OCI-M1 (cell line): ENCODE results near the gene RAET1G.
"Not testable (repeated sequence)": the region's sequence is repeated elsewhere in the genome, so short reads cannot be mapped to it uniquely, and the experiment has no call there.

Experiments used
- DNase-seq: peaks from one replicate; lab custom pipeline; 2025; lab: John Stamatoyannopoulos, UW

RAET1G gene

GRCh38 chr6:149953934-149954327, 31.0 kb upstream of the RAET1G start:
- DNase-seq: not testable (repeated sequence)

GRCh38 chr6:149953390-149953789, 30.5 kb upstream of the RAET1G start:
- DNase-seq: not testable (repeated sequence)

- DNase-seq: no peak
These were observed 28.7 kb upstream of the RAET1G start for GRCh38 chr6:149951626-149952025.

- no peak for DNase-seq
These were observed 28.2 kb upstream of the RAET1G start for GRCh38 chr6:149951096-149951495.

GRCh38 chr6:149950423-149950822, 27.5 kb upstream of the RAET1G start:
- no peak for DNase-seq

- DNase-seq: no peak
These were observed 25.7 kb upstream of the RAET1G start for GRCh38 chr6:149948616-149949015.

GRCh38 chr6:149948011-149948410, 25.1 kb upstream of the RAET1G start:
- no peak for DNase-seq

- not testable (repeated sequence) for DNase-seq
These were observed 24.6 kb upstream of the RAET1G start for GRCh38 chr6:149947533-149947932.

- DNase-seq: not testable (repeated sequence)
These were observed 23.7 kb upstream of the RAET1G start for GRCh38 chr6:149946631-149947030.

GRCh38 chr6:149945276-149945675, 22.4 kb upstream of the RAET1G start:
- not testable (repeated sequence) for DNase-seq

GRCh38 chr6:149943321-149943720, 20.4 kb upstream of the RAET1G start:
- not testable (repeated sequence) for DNase-seq

- DNase-seq: no peak
These were observed 19.5 kb upstream of the RAET1G start for GRCh38 chr6:149942461-149942829.

GRCh38 chr6:149941583-149942460, 18.9 kb upstream of the RAET1G start, which contains the start of gene ULBP2:
Gene ULBP2, plus strand, starts transcription at chr6:149942014. Its CDS starts 59 bp downstream, at chr6:149942073.
- DNase-seq: peak; percentile 72

GRCh38 chr6:149940672-149940982, 17.7 kb upstream of the RAET1G start:
- no peak for DNase-seq

GRCh38 chr6:149939909-149940671, 17.2 kb upstream of the RAET1G start:
- DNase-seq: no peak

- no peak for DNase-seq
These were observed 16.4 kb upstream of the RAET1G start for GRCh38 chr6:149939356-149939648.

- no peak for DNase-seq
These were observed 15.8 kb upstream of the RAET1G start for GRCh38 chr6:149938571-149939355.

- DNase-seq: not testable (repeated sequence)
These were observed 15.2 kb upstream of the RAET1G start for GRCh38 chr6:149938013-149938570.

- DNase-seq: no peak
These were observed 13.8 kb upstream of the RAET1G start for GRCh38 chr6:149936743-149937142.

- DNase-seq: no peak
These were observed 12.7 kb upstream of the RAET1G start for GRCh38 chr6:149935668-149936067.

- no peak for DNase-seq
These were observed 12.3 kb upstream of the RAET1G start for GRCh38 chr6:149935246-149935645.
